HepG2 (cell line): ENCODE measurements around the gene DDN. TPM values are rescaled to one million over a fixed set of nuclear protein-coding genes. Genes with fewer than 3 reads are reported as not detected.

Source experiments
- ATAC-seq: fragments of 200-7000 bp; cut with Tn5 transposase; 3 replicates; pipeline ENCODE4 v1.9.1; 2020; ENCODE audit warnings: mild to moderate bottlenecking, moderate library complexity
- BruUV-seq: library from RNA; stranded (reverse); fragments of 400-500 nt; replicated peaks from 2 replicates; lab custom pipeline; 2021; lab: Mats Ljungman, UMichigan
- CTCF ChIA-PET: fragments of 300-600 bp; formaldehyde crosslinking; extraction: SDS; loops from one replicate; lab custom pipeline; 2021; ENCODE audit warnings: low total read pairs, inconsistent platforms, low intra/inter-chr PET ratio; lab: Yijun Ruan, JAX
- POLR2A ChIA-PET: fragments of 350-600 bp; sonication (Branson Sonifier 250); formaldehyde crosslinking; loops from one replicate; lab custom pipeline; 2020; ENCODE audit warnings: antibody characterized with exemption, inconsistent platforms; lab: Yijun Ruan, JAX
- DNase-seq: peaks from one replicate; pipeline ENCODE4 v3.0.0-alpha.2; 2015; ENCODE audit warnings: low spot score
- FAIRE-seq: peaks from 3 replicates; lab custom pipeline; 2011; peaks lifted over from hg19 to GRCh38; lab: Jason Lieb, UNC
- H2AFZ ChIP-seq: one replicate; pipeline ENCODE4 v1.6.1; 2011; ENCODE audit warnings: low read length, inconsistent platforms
- H3K27ac ChIP-seq: fragments of 300-600 bp; 3 replicates; pipeline ENCODE4 v1.8.0; 2011; ENCODE audit warnings: mixed run types, mild to moderate bottlenecking, mixed read lengths, low read length, inconsistent platforms; ENCODE audit not compliant: insufficient read depth; ENCODE audit errors: extremely low read length
- H3K27me3 ChIP-seq, 2 experiments: fragments of 200-600 bp in 1 of 2; 2 replicates in 1 of 2; 3 replicates in 1 of 2; pipeline versions ENCODE4 v1.6.0 to v1.8.0; 2011; ENCODE audit warnings: low read length in 2 of 2, mild to moderate bottlenecking in 2 of 2, moderate library complexity in 2 of 2, inconsistent platforms in 1 of 2; ENCODE audit not compliant: insufficient read depth in 2 of 2, control insufficient read depth in 1 of 2
- H3K36me3 ChIP-seq, 2 experiments: fragments of 200-600 bp in 1 of 2; replicated peaks in 1 of 2; 2 replicates in 1 of 2; 3 replicates in 1 of 2; pipeline versions ENCODE4 v1.5.1 to v1.8.0; 2011; ENCODE audit warnings: low read length in 2 of 2, inconsistent platforms in 1 of 2; ENCODE audit not compliant: insufficient read depth in 2 of 2, control insufficient read depth in 1 of 2
- H3K4me1 ChIP-seq: 2 replicates; pipeline ENCODE4 v1.5.1; 2012; ENCODE audit warnings: low read length, inconsistent platforms; ENCODE audit not compliant: insufficient read depth
- H3K4me2 ChIP-seq: 2 replicates; pipeline ENCODE4 v1.6.0; 2011; ENCODE audit warnings: low read depth, low read length, inconsistent platforms
- H3K4me3 ChIP-seq, 3 experiments: fragments of 200-600 bp in 1 of 3; sonication (generic), shearing (Covaris generic) in 1 of 3; replicated peaks in 1 of 3; 2 replicates each; pipeline ENCODE4 v1.5.1; 2011 to 2016; ENCODE audit warnings: low read length in 3 of 3, inconsistent platforms in 2 of 3, low read depth in 2 of 3, mild to moderate bottlenecking in 2 of 3, control low read depth in 1 of 3, mixed read lengths in 1 of 3; ENCODE audit not compliant: insufficient read depth in 1 of 3
- H3K79me2 ChIP-seq: one replicate; pipeline ENCODE4 v1.6.1; 2011; ENCODE audit warnings: low read length, inconsistent platforms; ENCODE audit not compliant: insufficient read depth
- H3K9ac ChIP-seq: 2 replicates; pipeline ENCODE4 v1.6.0; 2011; ENCODE audit warnings: mild to moderate bottlenecking, low read depth, low read length, inconsistent platforms; ENCODE audit not compliant: insufficient read depth
- H3K9me3 ChIP-seq: 2 replicates; pipeline ENCODE4 v1.5.1; 2012; ENCODE audit warnings: mild to moderate bottlenecking, low read length
- H4K20me1 ChIP-seq: 2 replicates; pipeline ENCODE4 v1.6.0; 2011; ENCODE audit warnings: inconsistent platforms, mild to moderate bottlenecking, low read length, moderate library complexity; ENCODE audit not compliant: insufficient read depth
- ERF ChIP-seq: IDR thresholded peaks from 2 replicates; pipeline ENCODE4 v1.6.1; 2018; ENCODE audit warnings: missing biosample characterization, missing genetic modification reagents
- SP4 ChIP-seq: sonication (generic); formaldehyde crosslinking; IDR thresholded peaks from 2 replicates; pipeline ENCODE4 v1.8.1; 2023; ENCODE audit warnings: mild to moderate bottlenecking, missing genetic modification reagents
- ZMAT3 ChIP-seq: sonication (generic); formaldehyde crosslinking; conservative IDR thresholded peaks from 2 replicates; pipeline ENCODE4 v1.7.0; 2021; ENCODE audit warnings: missing genetic modification reagents
- ZNF296 ChIP-seq: sonication (generic); formaldehyde crosslinking; conservative IDR thresholded peaks from 2 replicates; pipeline ENCODE4 v1.5.0; 2020; ENCODE audit warnings: mild to moderate bottlenecking, missing genetic modification reagents
- ZNF556 ChIP-seq: sonication (generic); formaldehyde crosslinking; IDR thresholded peaks from 2 replicates; pipeline ENCODE4 v1.4.0; 2020; ENCODE audit warnings: mild to moderate bottlenecking, missing genetic modification reagents, borderline replicate concordance
- WGBS: methylation state at CpG from one replicate; pipeline ENCODE4 v1.1.6; 2017; ENCODE audit warnings: low lambda C conversion rate; 5-methylcytosine and 5-hydroxymethylcytosine counted together
- in situ Hi-C: cut with HindIII; loops from 2 replicates; pipeline ENCODE4 v1.10.0; 2017; ENCODE audit warnings: low pct_unique_long_range_greater_than_20kb; ENCODE audit not compliant: extremely low pct_ligation_motif_present
- intact Hi-C: fragments of 100-400 bp; cut with micrococcal nuclease; formaldehyde crosslinking; loops from one replicate; pipeline ENCODE4 v1.10.0; 2022; ENCODE audit not compliant: unreplicated experiment
- polyA plus RNA-seq, 8 experiments: library from polyadenylated mRNA; depleted of rRNA in 3 of 8; stranded (reverse) in 7 of 8; unstranded in 1 of 8; fragments of >200 nt; fragmentation: Illumina TruSeq in 4 of 8; extraction: Trizol in 4 of 8; gene quantifications; 2 replicates each; pipeline versions ENCODE4 v1.2.1 to v1.2.3, GENCODE V29; 2011 to 2016; ENCODE audit warnings: low read depth in 4 of 8, missing spikeins in 1 of 8, mixed read lengths in 1 of 8; ENCODE audit not compliant: insufficient read depth in 1 of 8
- total RNA-seq, 5 experiments: library from RNA; depleted of rRNA; stranded (reverse); fragments of >200 nt; fragmentation: Illumina TruSeq; extraction: Trizol; gene quantifications; 2 replicates each; pipeline ENCODE4 v1.2.3, GENCODE V29; 2016; ENCODE audit warnings: low read depth in 1 of 5
- TF ChIP-seq, protein P1 (sequence below): sonication (generic); formaldehyde crosslinking; IDR thresholded peaks from 2 replicates; pipeline ENCODE4 v1.4.0; 2020; ENCODE audit warnings: missing genetic modification reagents
- TF ChIP-seq, protein P2 (sequence below), 2 experiments: sonication (generic) in 1 of 2; formaldehyde crosslinking in 1 of 2; IDR thresholded peaks; 2 replicates each; pipeline versions ENCODE4 v1.4.0 to v1.6.1; 2018 to 2020; ENCODE audit warnings: missing genetic modification reagents in 2 of 2, borderline replicate concordance in 1 of 2, low read depth in 1 of 2, mild to moderate bottlenecking in 1 of 2, missing biosample characterization in 1 of 2

Gene DDN
- total and polyA plus RNA-seq, 2 of the 13 experiments (the other 11 are each of a cell fraction or from before 2014, with no cell fraction given) = 0.24 to 0.53 TPM

DNA sequence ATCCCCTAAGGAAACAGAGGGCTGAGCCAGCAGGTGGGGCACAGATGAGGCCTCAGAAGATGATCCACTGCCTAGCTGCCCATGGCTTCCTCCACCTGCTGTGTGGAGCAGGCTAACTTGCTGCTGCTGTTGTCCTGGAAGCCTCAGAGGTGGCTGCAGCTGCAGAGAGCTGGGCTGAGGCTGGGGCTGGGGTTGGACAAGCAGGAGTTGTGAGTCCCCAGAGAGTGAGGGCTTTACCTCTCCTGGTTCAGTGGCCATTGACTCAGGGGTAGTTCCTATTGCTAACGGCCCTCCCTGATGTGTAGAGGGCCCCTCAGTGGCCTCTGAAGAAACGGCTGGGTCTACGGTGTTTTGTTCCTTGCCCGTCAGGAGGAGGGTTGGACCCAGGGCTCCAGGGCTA, 33.1 kb upstream of the DDN start:
- DNase-seq = no peak
- WGBS = 100% methylated on average over 4 of the region's 4 CpGs
- TF ChIP-seq, protein P1, sequence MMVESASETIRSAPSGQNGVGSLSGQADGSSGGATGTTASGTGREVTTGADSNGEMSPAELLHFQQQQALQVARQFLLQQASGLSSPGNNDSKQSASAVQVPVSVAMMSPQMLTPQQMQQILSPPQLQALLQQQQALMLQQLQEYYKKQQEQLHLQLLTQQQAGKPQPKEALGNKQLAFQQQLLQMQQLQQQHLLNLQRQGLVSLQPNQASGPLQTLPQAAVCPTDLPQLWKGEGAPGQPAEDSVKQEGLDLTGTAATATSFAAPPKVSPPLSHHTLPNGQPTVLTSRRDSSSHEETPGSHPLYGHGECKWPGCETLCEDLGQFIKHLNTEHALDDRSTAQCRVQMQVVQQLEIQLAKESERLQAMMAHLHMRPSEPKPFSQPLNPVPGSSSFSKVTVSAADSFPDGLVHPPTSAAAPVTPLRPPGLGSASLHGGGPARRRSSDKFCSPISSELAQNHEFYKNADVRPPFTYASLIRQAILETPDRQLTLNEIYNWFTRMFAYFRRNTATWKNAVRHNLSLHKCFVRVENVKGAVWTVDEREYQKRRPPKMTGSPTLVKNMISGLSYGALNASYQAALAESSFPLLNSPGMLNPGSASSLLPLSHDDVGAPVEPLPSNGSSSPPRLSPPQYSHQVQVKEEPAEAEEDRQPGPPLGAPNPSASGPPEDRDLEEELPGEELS (CRISPR knock-in tag) = no peak
- TF ChIP-seq ZMAT3 (CRISPR knock-in tag) (no peak), ZNF556 (CRISPR knock-in tag) (no peak), ERF (no peak), SP4 (CRISPR knock-in tag) (no peak), ZNF296 (CRISPR knock-in tag) (no peak)
- TF ChIP-seq, protein P2, sequence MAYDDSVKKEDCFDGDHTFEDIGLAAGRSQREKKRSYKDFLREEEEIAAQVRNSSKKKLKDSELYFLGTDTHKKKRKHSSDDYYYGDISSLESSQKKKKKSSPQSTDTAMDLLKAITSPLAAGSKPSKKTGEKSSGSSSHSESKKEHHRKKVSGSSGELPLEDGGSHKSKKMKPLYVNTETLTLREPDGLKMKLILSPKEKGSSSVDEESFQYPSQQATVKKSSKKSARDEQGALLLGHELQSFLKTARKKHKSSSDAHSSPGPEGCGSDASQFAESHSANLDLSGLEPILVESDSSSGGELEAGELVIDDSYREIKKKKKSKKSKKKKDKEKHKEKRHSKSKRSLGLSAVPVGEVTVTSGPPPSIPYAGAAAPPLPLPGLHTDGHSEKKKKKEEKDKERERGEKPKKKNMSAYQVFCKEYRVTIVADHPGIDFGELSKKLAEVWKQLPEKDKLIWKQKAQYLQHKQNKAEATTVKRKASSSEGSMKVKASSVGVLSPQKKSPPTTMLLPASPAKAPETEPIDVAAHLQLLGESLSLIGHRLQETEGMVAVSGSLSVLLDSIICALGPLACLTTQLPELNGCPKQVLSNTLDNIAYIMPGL (CRISPR knock-in tag; IDR thresholded peaks at IDR 0.05; ENCODE audit: borderline replicate concordance in 1 of 2, low read depth in 1 of 2) = no peak
- Histone ChIP-seq H3K4me2 (no peak overlapping the region), H3K36me3 (peaks cover 47 to 85% of the 10 kb centered on the region in 2 experiments), H4K20me1 (no peaks in the 10 kb centered on the region), H3K27me3 (no peaks in the 10 kb centered on the region), H3K4me1 (no peaks in the 10 kb centered on the region), H2AFZ (no peak overlapping the region), H3K79me2 (no peaks in the 10 kb centered on the region), H3K27ac (no peak overlapping the region), H3K4me3 (no peak overlapping the region), H3K9me3 (no peaks in the 10 kb centered on the region), H3K9ac (no peak overlapping the region)
- ChIA-PET POLR2A (interaction anchor here (1.5 to 3.0 kb wide), 2 partner anchors 13 to 99 kb away, joined by 3 to 9 read pairs; partner anchors contain the start of gene TUBA1B), CTCF (no interaction called here)
- intact Hi-C loops = no loop called here
- BruUV-seq = no TSS peak
- no peak; the same call in 2 of the 3 replicates for ATAC-seq
- FAIRE-seq = no peak
- in situ Hi-C loops = no loop called here
